GM21381 (cell line): Measurements from ENCODE around the gene LTBP2.

Experiments
- ATAC-seq: cut with Tn5 transposase; IDR thresholded peaks from one replicate; pipeline ENCODE4 v1.9.1; 2021; ENCODE audit warnings: mild to moderate bottlenecking, moderate library complexity; ENCODE audit not compliant: unreplicated experiment

Gene LTBP2

DNA sequence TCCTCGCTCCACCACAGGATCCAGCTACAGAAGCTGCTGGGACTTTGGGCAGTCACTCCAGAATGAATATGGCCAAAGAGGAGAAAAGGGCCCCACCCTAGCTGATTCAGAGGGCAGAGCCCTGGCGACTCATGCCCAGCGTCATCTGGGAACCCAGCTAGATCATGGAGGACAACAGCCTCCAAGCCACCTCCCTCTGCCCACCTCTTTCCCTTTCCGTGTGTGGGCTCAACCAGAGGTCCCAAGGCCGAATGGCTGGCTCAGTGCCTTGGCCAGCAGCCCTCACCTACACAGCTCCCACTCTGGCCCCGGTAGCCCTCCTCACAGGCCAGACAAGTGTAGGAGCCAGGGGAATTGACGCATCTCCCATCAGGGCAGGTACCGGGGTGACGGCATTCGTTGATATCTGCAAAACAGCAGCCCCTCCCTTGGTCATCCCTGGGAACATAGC, 101.1 kb downstream of the LTBP2 start:
- ATAC-seq = no peak

DNA sequence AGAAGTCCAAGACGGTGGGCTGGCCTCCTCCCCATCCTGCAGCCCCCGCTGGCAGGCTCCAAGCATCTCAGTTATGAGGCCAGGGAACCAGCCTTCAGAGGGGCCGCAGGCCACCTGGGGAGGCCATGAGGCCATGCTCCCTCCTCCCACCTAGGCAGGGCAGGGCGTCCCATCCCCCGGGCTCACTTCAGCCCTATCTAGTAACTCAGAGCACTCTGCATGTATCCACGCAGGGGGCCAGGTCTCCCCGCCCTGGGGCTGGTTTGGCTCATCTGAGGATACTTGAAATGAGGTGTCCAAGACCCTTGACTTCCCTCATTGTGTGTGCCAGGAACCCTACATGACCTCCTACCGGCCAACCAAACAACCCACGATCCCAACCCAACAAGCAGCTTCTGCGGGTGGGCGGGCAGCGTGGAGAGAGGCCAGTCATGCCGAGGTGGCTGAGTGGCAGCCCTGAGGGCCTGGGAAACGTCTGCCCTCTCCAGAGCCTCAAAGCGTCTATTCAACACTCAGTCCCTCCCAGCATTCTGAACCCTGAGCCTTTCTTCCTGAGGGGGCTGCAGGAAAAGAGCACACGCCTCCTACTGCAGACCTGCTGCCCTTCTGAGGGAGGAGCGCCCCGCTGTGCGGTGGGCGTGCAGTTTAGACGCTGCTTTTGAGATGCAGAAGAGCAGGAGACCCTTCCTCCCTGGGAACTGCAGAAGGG, 101.7 kb downstream of the LTBP2 start:
- ATAC-seq = no peak

DNA sequence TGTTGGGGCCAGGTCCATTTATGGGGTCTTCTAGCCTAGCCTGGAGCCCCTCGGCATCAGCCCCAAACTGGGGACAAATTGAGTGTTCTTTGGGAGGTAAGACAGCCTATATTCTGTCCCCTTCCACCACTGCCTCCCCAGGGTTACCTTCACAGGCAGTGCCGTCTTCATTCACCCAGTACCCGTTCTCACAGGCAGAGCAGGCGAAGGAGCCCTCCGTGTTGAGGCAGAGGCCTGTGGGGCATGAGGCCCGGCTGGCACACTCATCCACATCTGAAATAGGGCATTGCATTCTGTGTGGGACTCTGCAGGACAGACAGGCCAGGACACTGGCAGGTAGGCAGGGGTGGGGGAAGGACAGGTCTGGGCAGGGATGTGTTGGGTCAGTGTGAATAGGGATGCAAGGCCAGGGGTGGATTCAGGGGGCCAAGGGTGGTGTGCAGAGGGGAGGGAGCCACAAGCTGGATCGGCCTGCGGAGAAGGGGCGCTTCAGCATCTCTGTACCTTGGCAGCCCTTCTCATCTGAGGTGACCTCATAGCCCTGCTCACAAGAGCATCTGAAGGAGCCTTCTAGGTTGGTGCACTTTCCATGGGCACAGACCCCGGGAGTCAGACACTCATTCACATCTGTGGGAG, 102.3 kb downstream of the LTBP2 start:
- ATAC-seq = no peak

DNA sequence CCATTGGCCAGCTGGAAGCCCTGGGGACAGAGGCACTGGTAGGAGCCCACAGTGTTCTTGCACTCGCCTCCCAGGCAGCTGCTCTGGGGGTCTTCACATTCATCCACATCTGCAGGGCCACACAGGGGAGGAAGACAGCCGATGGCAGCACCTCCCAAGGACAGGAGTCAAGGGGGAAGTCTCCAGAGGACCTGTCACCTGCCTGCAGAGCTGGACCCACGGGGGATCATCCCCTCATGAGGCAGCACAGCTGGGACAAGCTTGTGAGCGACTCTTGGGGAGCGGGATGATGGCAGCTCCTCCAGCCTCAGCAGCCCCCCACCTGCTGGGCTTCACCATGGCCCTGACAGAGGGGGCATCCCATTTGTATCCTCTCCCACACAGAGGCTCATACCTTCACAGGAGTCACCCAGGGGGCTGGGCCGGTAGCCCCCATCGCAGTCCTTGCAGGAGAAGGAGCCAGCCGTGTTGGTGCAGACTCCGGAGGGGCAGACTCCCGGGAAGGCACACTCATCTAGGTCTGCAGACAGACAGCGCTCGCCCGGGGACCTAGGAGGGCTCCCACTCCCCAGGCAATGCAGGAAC, 103.1 kb downstream of the LTBP2 start:
- no peak for ATAC-seq

DNA sequence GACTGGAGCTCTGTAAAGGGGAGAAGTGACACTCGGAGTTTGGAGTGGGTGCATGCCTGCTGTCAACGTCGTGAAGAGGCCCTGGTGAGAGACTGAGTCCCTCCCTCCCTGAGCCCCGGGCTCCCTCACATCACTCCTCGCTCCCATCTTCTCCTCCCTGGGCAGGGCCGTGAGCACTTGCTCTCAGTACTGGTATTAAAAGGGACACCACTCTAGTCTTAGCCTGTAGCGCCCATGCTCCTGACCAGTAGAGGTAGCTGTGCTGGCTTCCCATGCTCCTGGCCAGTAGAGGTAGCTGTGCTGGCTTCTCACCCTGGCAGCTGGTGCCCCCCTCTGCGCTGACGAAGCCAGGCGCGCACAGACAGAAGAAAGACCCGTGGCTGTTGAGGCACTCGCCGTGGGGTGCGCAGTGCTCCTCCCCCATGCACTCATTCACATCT, 103.7 kb downstream of the LTBP2 start:
- ATAC-seq = no peak

DNA sequence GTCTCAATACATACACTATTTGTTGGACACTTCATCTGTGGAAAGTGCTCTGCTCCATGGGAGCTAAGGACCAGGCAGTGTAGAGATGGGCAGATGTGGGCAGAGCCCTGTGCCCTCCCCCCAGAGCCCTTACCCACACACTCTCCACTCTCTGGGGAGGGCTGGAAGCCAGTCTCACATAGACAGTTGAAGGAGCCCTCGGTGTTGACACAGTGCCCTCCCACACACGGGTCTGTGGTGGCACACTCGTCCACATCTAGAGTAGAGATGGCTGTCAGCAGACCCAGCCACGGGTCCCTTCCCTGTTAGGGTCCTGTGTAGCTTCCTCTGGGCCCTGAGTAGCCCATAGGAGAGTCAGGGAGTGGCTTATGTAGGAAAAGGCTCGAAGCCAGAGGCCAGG, 104.2 kb downstream of the LTBP2 start:
- no peak for ATAC-seq

DNA sequence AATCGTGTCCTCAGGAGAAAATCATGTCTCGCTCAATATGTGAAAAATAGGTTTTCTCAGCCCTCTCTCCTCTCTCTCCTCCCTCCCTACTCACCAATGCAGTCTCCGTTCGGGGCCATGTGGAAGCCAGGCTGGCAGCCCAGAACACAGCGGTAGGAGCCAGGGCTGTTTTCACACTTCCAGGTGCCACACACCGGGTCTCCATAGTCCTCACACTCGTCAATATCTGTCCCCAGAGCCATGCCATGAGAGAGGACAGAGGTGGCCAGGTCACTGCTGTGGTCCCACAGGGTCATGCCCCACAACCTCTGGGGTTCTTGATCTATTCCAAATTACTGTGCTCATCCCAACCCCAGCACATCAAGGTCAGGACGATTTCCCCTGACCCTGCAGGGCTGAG, 105.0 kb downstream of the LTBP2 start:
- no peak for ATAC-seq

DNA sequence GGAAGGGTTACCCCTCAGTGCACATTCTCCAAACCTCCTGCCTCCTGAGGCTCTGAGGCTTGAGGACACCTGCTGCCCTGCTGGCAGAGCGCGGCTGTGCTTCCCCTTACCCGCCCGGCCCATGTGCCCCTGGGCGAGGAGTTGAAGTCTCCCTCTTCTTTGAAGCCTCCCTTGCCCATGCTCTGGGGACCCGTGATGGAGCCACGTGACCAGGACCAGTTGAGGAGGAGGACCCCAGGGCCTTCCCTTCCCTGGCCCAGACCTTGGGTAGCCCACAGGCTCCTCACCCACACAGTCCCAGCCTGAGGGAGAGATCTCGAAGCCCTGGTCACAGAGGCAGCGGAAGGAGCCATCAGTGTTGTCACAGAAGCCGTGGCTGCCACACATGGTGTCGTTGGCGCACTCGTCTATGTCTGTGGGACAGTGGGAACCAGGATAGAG, 105.6 kb downstream of the LTBP2 start:
- no peak for ATAC-seq

DNA sequence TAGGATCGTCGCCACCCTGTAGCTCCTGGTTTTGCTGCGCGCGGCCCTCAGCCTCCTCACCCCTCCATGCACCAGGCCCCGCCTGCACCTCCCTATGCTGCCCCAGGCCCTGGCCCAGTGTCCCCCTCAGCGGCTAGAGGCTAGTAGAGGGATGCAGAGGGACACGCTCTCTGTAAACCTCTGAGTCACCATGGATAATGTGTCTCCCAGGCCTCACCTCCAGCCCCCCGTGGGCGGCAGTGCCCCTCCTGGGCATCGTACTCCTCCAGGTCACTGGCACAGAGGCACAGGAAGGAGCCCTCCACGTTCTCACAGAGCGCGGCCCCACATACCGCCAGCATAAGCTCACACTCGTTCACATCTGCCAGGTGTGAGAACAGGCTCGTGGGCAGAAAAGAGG, 106.2 kb downstream of the LTBP2 start:
- no peak for ATAC-seq

DNA sequence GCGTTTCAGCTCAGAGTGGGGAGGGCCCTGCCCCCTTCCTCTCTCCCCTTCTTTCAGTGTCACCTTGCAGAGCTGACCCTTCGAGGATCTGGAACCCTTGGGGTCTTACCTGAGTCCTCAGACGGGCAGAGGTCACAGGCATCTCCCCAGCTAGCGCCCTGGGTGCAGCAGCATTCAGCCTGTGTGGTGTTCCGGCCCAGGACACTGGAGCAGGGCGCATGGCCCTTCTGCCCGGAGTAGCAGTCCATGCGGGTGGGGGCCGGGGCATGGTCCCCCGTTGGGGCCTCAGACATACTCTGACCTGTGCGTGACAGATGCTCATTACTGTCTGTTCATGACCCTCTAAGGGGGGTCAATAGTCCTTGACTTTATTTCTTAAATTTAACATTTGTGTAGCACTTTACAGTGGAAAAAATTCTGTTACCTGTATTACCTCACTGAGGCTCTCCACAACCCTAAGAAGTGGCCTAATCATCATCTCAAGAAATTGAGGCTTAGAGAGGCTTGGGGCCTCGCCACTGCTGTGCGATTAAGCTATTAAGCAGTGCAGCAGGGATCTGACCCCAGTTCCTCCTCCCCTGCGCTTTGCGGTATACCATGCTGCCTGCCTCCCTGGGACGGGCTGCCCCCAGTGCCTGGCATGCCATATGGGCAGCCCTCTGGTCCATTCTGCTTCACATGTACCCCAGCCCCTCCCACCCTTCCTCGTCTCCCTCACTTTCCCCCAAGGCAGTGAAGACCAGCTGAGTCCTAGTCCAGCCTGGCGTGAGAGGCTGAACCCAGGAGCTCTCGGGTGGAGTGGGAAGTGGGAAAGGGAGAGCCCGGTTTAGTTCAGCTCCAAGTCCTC, 106.9 kb downstream of the LTBP2 start:
- no peak for ATAC-seq

DNA sequence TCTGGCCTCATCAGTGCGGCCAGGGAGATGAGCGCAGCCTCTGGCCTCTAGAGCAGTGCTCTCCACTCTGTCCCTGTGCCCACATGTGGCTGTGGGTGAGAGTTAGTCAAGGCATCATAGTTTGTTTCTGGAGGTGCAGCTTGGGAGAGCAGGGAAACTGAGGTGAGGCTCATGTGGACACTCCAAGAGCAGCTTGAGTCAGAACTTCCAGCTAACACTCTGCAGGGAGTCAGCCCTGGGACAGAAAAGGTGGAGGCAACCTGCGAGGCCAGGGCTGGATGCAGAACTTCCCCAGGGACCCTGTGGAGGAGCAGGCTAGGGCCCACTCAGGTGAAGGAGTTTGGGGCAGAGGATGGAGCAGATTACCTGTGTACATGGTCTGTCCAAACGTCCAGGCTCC, 107.6 kb downstream of the LTBP2 start:
- no peak for ATAC-seq

DNA sequence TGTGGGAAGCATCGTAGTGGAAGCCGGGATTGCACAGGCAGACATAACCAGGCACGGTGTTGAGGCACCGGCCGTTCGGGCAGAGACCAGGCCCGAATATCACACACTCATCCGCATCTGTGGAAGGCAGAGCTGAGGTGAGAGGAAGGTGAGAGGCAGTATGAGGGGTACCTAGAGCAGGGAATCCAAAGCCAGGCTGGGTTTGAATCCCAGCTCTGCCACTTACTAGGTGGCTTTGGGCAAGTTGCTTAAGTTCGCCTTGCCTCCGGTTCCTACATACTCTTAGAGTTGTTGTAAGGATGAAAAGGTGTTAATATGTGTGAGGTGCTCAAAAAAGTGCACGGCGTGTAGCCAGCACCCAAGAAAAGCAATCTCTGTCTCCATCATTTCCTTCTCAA, 108.1 kb downstream of the LTBP2 start:
- no peak for ATAC-seq

DNA sequence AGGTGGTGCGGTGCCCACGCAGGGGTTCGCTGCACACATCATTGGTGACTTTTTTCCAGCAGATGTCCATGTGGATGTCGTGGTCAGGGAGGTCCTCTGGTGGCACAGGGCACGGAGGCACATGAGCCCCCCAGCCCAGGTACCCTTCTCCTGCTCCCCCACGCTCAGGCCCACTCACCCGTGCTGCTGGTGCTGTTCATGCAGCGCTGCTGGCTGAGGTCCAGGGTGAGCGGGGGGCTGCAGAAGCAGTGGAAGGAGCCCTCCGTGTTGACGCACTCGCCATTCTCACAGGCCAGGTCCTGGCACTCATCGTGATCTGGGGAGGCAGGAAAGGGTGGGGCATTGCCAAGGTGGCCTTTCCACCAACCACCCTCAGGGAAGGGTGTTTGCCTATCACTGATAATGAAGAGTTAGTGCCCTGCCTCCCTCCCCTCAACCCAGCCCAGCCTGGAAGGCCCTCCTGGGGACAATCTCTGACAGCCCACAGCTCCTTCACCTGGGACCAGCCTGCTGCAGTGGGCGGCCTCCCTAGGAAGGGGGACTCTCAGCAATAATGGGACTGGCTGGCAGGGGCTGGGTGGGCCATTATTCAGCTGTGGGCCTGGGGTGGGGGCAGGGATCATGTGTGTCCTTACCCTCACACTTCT, 108.6 kb downstream of the LTBP2 start:
- no peak for ATAC-seq

DNA sequence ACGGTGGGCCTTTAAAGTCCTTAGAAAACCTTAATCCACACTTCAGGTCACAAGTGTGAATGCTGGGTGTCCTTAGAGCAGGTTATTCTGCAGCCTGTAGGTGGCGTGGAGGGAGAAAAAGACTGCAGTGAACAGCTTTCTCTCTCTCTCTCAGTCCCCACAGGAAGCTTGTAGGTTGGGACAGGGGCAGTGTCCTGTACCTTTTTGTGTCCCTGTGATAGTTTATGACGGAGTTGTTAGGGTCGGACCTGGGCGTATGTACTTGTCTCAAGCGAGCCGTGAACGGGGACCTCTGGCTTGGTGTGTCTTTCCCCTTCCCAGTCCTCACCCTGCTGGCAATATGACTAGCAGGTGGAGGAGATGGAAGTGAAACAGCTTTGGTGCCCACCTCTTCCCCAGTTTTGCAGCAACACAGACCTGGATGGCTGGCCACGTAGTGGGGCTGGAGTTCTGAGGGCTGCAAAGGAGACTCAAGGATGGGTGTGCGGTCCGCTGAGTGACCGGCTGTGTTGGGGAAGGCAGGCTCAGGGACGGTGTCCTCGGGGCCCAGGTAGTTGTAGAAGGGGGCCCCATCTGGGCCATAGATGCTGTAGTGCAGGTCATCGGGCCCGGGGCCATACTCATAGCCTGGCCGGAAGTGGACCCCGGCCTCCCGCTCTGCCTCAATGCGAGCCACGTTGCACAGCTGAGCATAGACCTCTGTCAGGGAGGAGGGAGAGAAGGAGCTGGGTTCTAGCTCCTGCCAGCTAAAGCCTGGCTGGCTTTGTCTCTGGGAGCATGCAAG, 109.6 kb downstream of the LTBP2 start:
- no peak for ATAC-seq

DNA sequence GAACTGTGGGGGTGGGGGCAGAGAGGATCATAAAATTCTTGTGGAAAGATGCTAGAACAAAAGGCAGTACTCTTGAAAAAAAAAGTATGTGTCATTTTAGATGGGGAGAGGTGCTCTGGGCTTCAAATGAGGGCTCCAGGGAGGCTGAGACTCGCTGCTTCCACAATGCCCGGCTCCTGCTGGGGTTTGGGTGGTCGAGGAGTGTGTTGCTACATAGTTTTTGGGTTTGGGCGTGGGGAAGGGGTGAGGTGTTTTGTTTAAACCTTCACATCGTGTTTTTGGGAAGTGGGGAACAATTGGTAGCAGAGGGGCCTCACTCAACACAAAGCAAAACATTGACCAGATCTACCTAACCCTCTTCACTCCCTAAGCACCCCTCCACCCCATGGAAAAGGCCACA, 110.3 kb downstream of the LTBP2 start:
- no peak for ATAC-seq

DNA sequence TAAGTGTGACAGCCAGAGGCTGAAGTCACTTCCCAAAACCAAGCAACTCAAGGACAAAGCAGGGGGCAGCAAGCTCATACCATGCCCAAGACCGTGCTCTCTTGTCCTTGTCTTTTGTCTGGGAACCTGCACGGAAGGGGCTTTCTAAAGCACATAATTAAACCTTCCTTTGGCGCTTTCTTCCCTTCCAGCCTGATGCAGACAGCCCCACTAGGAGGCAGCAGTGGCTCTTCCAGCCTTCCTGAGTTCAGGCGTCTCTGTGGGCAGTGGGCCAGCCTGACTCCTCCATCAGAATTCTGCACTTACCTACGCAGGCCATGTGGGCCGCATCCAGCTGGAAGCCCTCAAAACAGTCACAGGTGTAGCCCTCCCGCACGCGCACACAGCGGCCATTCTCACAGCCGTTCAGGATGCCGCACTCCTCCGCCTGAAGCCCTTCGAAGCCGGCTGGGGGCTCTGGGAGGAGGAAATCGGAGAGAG, 110.9 kb downstream of the LTBP2 start:
- no peak for ATAC-seq

DNA sequence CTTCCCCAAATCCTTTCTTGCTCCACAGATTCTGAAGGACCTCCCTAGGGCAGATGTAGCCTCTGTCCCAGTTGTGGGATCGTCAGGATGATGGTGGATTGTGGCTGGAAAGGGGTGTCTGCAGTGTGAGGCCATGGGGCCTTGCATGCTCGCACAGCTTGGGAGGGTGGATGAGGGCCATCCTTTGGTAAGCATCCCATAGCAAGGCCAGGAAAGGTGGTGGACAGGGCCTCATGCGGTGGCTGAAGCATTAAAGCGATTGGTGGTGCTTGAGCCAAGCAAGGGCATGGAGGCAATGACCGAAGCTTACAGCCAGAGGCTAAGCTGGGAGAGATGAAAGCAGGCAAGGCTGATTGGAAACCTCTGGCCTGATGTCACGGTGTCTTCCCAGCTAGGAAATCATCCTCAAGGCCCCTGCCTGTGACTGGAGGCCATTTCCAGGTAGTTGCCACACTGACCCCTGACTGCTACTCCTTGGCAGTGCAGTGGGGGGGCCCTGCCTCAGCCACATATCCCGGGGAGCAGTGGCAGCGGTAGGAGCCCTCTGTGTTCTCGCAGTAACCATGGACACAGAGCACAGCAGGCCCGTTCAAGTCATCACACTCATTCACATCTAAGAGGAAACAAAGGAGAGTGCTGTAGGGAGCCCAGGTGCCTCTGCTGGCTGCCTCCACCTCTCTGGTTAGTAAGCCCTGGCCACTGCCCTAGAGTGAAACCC, 111.5 kb downstream of the LTBP2 start:
- no peak for ATAC-seq

DNA sequence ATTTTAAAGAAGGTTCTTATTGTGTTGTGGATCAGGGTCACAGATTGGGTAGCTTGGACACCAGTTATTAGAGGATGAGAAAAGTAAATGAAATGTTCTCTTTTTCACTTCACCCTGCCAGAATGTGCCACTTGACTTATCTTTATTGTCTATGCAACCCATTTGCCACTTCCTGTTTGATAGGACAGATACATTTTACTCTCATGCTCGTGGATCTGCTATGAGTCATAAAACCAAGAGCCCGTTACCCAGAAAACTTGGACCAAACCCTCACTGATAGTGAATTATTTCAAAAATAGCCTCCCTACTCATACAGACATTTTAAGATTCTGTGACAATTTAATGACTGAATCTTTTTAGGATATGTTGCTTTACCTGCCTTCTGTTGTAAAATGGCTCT, 116.7 kb downstream of the LTBP2 start:
- ATAC-seq = no peak
